ENCODE results near the gene MED10. TPM values are rescaled to one million over a fixed set of nuclear protein-coding genes. Genes with fewer than 3 reads are reported as not detected.

MED10 gene
- total and polyA plus RNA-seq, 9 of the 15 experiments (the other 6 are each of a cell fraction or from before 2014, with no cell fraction given) = 23.8 to 83.4 (median 58.8) TPM

DNA sequence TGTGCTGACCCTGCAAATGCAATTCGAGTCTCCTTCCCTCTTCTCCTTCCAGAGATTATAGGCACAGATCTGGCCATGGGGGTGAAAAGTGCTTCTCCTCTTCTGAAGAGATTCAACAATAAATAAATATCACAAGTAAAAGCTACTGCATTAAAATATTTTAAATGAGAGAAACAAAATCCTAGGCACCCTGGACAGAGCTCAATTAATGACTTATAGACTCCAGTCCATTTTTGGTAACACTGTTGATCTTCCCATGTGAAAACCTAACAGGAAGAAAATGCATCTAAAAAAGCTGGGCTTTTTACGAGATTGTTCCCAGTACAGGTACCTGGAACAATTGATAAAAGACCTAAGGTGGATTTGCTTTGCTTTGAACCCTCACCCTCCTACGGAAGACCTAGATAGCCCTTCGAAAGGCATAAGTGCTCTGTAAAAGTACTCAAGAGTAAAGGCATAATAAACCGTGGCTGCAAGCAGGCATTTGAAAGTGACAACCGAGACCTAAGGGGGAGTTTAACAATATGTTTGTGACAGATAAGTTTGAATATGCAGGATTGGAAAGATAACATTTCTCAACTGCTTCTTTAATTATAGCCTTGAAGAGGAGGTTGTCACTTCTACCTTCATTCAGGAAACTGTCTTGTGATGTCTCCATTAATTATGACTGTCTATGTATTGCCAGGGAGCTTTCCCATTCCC, 29.4 kb upstream of the MED10 start (continued):
- TF ChIP-seq ZNF518B (CRISPR knock-in tag; IDR thresholded peaks at IDR 0.05) = no peak
- TF ChIP-seq SRF (CRISPR knock-in tag; IDR thresholded peaks at IDR 0.05) = no peak
- TF ChIP-seq FOXK1 (CRISPR knock-in tag; IDR thresholded peaks at IDR 0.05; ENCODE audit: borderline replicate concordance) = no peak
- peak; percentile 29 for TF ChIP-seq HMGN3 (IDR thresholded peaks at IDR 0.05; ENCODE audit: borderline replicate concordance, extremely low read depth, insufficient read length, low read depth, low read length)
- no peak for TF ChIP-seq CBX2 (IDR thresholded peaks at IDR 0.05; ENCODE audit: insufficient read depth, low read length, poor library complexity, severe bottlenecking)
- no peak for TF ChIP-seq RBM39 (optimal IDR thresholded peaks at IDR 0.05; ENCODE audit: low read depth, low read length)
- TF ChIP-seq ZNF561 (CRISPR knock-in tag; conservative IDR thresholded peaks at IDR 0.05) = no peak
- TF ChIP-seq ZNF589 (CRISPR knock-in tag; IDR thresholded peaks at IDR 0.05; ENCODE audit: low read depth) = peak; percentile 50; the same call in 1 of the 2 replicates
- TF ChIP-seq SAFB2 (IDR thresholded peaks at IDR 0.05; ENCODE audit: borderline replicate concordance, low read depth, low read length, severe bottlenecking) = no peak
- no peak for TF ChIP-seq ZZZ3 (IDR thresholded peaks at IDR 0.05)
- no peak for TF ChIP-seq ZNF318 (IDR thresholded peaks at IDR 0.05; ENCODE audit: borderline replicate concordance in 1 of 2, low read depth in 1 of 2)
- TF ChIP-seq SP2 (IDR thresholded peaks at IDR 0.05; ENCODE audit: extremely low read depth, low read depth, low read length, poor library complexity, severe bottlenecking) = no peak

All from K562 (cell line).